HEK293T (cell line): ENCODE measurements around the gene SLC44A5.

Experiments used
- CTCF ChIA-PET: fragments of 350-600 bp; formaldehyde crosslinking; extraction: SDS; loops from one replicate; lab custom pipeline; 2021; ENCODE audit warnings: antibody characterized with exemption, inconsistent platforms; lab: Yijun Ruan, JAX
- POLR2A ChIA-PET: fragments of 350-600 bp; formaldehyde crosslinking; extraction: SDS; loops from one replicate; lab custom pipeline; 2020; ENCODE audit warnings: antibody characterized with exemption, inconsistent platforms; lab: Yijun Ruan, JAX
- DNase-seq: peaks from one replicate; pipeline ENCODE4 v3.0.0; 2012; ENCODE audit warnings: mixed read lengths; ENCODE audit errors: extremely low spot score
- ARNT ChIP-seq: fragments of 450-650 bp; IDR thresholded peaks from 2 replicates; pipeline ENCODE4 v1.6.1; 2017; ENCODE audit warnings: mild to moderate bottlenecking
- BHLHE40 ChIP-seq: fragments of 450-650 bp; IDR thresholded peaks from 2 replicates; pipeline ENCODE4 v1.6.1; 2016; ENCODE audit warnings: mild to moderate bottlenecking, moderate library complexity, borderline replicate concordance
- CTBP1 ChIP-seq: fragments of 450-650 bp; IDR thresholded peaks from 2 replicates; pipeline ENCODE4 v1.6.1; 2016; ENCODE audit warnings: borderline replicate concordance
- ELF4 ChIP-seq: fragments of 450-650 bp; IDR thresholded peaks from 2 replicates; pipeline ENCODE4 v1.6.1; 2017; ENCODE audit warnings: antibody characterized with exemption
- FOXA1 ChIP-seq: fragments of 450-650 bp; IDR thresholded peaks from 2 replicates; pipeline ENCODE4 v1.6.1; 2016; ENCODE audit warnings: mild to moderate bottlenecking
- FOXK2 ChIP-seq: fragments of 450-650 bp; IDR thresholded peaks from 2 replicates; pipeline ENCODE4 v1.6.1; 2016; ENCODE audit warnings: mild to moderate bottlenecking
- FOXM1 ChIP-seq: fragments of 450-650 bp; IDR thresholded peaks from 2 replicates; pipeline ENCODE4 v1.6.1; 2017; ENCODE audit warnings: mild to moderate bottlenecking, borderline replicate concordance
- HDGF ChIP-seq: fragments of 450-650 bp; IDR thresholded peaks from 2 replicates; pipeline ENCODE4 v1.6.1; 2017; ENCODE audit warnings: antibody characterized with exemption, borderline replicate concordance
- L3MBTL2 ChIP-seq: fragments of 450-650 bp; conservative IDR thresholded peaks from 2 replicates; pipeline ENCODE4 v1.6.1; 2016; ENCODE audit warnings: mild to moderate bottlenecking
- LEF1 ChIP-seq: fragments of 450-650 bp; IDR thresholded peaks from 2 replicates; pipeline ENCODE4 v1.6.1; 2017; ENCODE audit warnings: mild to moderate bottlenecking, borderline replicate concordance
- NFRKB ChIP-seq: fragments of 450-650 bp; IDR thresholded peaks from 2 replicates; pipeline ENCODE4 v1.6.1; 2016; ENCODE audit warnings: mild to moderate bottlenecking, moderate library complexity
- SP1 ChIP-seq: fragments of 450-650 bp; IDR thresholded peaks from 2 replicates; pipeline ENCODE4 v1.6.1; 2017
- SUZ12 ChIP-seq: fragments of 450-650 bp; IDR thresholded peaks from 2 replicates; pipeline ENCODE4 v1.6.1; 2016; ENCODE audit warnings: mild to moderate bottlenecking
- TARDBP ChIP-seq: fragments of 450-650 bp; IDR thresholded peaks from 2 replicates; pipeline ENCODE4 v1.6.1; 2016
- ZNF384 ChIP-seq: fragments of 450-650 bp; IDR thresholded peaks from 2 replicates; pipeline ENCODE4 v1.6.1; 2016
- TF ChIP-seq, protein P1 (sequence below): fragments of 450-650 bp; IDR thresholded peaks from 2 replicates; pipeline ENCODE4 v1.6.1; 2016

Gene SLC44A5

DNA sequence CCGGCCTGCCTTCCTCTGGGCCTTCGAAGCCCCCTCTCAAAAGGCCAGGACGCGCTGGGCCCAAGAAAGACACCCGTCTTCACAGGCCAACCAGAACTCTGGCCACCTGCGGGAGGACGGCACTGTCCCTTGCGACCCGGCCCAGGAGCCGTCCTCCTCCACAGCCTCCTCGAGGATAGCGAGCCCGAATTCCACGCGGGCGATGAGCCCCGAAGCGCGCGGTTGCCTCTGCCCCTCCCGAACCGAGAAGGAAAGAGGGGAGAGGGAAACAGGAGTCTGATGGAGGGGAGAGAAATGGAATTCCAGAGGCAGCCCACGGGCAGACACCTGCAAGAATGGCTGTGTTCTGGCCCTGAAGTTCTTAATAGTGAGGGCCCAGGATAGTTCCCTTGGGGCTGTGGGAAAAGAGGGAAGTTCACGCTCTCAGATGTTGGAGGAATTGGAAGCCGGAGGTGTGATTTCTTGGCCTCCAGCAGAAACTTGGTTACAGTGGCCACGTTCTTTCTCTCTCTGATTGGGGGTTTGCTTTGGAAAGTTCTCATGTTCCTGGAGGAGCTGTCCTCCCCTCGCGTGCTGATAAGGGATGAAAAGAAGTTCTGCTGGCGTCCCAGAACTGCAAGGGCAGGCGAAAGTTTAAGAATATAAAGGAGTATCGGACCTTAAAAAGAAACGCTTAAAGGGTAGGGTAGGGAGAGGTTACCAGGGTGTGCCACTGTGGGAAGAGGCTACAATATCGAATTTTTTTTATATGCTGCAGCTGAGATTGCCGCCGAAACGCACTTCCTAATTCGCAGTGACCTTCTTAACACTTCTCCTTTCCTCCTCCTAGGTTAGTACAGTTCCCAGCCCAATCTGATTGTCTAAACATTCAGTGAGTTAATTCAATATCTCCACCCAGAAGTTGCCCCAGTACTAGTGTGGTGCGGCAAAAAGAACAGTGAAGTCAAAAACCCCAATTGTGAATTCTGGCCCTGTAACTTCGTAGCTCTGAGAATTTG, 5.8 kb upstream of the SLC44A5 start:
- TF ChIP-seq L3MBTL2 (peak; percentile 81), BHLHE40 (no peak)
- ChIA-PET CTCF (no interaction called here), POLR2A (interaction anchor here (0.9 to 3.8 kb wide), 2 partner anchors 27 to 169 kb away, joined by 3 to 18 read pairs; partner anchors contain the start of gene RABGGTB)
- DNase-seq: peak; percentile 48

DNA sequence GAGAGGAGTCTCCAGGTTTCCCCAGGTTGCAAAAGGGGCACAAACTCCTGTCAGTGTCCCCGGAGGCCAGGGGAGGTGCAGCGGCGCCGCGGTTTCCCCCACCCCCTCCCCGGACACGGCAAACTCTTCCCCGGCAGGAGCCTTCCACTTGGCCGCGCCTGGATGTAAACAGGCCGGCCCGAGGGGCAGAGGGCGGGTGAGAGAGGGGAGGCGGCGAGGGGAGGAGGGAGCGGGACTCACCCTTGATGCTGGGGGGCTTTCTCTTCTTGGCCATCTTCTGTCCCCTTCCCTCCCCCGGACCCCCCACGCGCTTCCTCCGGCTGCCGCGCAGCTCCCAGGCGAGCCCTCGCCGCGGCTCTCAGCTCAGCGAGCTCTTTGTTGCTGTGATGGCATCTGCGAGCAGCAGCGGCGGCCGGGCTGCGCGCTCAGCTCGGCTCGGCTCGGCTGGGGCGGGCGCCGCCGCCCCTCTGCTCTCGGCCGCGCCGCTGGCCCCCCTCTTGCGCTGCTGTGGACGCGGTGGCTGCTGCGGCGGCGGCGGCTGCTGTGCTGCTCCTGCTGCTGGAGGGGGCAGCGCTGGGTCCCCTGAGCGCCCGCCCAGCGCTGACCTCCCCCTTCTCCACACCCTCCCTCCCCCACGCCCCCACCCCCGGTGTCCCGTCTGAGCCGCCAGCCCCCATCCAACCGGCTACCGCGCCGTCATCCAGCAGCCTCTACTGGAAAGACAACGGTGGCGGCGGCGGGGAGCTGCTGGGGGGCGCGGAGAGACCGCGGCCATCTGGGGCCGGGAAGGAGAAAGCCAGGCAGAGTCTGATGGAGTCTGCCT, 4.9 kb upstream of the SLC44A5 start:
- DNase-seq: peak; percentile 71
- POLR2A ChIA-PET: interaction anchor here (0.9 to 3.8 kb wide), 3 partner anchors 15 to 240 kb away, joined by 3 to 18 read pairs (median 4); partner anchors contain the start of gene RABGGTB
- CTCF ChIA-PET: interaction anchor here (0.5 to 1.8 kb wide), 4 partner anchors 11 to 350 kb away, joined by 3 to 8 read pairs (median 4); no protein-coding TSS in a partner anchor
- TF ChIP-seq LEF1: peak; percentile 46; the same call in 1 of the 2 replicates
- no peak for TF ChIP-seq SP1
- peak; percentile 59; the same call in 1 of the 2 replicates for TF ChIP-seq FOXK2
- no peak for TF ChIP-seq BHLHE40

DNA sequence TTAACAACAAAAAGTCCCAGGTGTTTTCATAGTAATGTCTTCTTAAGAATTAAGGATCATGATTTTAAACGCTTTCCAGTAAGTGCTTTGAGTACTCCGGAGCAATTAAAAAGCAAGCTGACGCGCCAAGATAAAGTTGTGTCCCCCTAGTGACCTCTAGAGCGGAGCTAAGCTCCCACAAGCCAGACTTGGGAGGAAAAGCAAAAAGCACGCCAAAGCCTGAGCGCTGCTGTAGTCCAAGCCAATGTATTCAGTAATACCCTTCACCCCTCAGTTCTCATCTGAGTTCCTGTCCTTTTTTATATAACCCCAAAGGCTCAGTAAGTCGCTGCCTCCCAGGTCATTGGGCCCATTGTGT, 3.5 kb upstream of the SLC44A5 start:
- POLR2A ChIA-PET: interaction anchor here (1.0 to 3.8 kb wide), 4 partner anchors 171 to 243 kb away, joined by 3 to 18 read pairs (median 4); partner anchors contain the start of gene RABGGTB
- no peak for DNase-seq
- CTCF ChIA-PET: interaction anchor here (0.7 to 2.2 kb wide), 11 partner anchors 9 to 349 kb away, joined by 3 to 8 read pairs (median 4); no protein-coding TSS in a partner anchor
- TF ChIP-seq FOXA1 (no peak), SUZ12 (no peak), SP1 (no peak), ZNF384 (no peak), BHLHE40 (no peak), CTBP1 (no peak), FOXK2 (no peak), FOXM1 (no peak), ARNT (no peak), ELF4 (no peak), HDGF (no peak)

DNA sequence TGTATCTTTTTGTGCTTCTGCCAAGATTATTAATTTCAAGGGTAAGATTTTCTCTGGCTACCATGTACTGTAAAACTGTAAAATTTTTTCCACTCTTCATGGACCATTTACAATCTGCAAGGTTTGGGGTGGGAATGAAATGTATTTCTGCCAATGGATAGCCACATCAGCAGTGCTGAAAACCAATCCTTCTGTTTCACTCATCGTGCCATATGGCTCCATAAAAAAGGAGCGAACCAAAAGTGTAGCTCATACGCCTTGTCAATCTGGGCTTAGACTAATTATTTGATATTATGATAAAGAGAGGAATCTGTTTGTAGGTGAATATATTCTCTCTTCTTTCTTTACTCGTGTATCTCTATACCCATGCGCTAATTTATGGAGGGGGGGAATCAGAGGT, 3.0 kb upstream of the SLC44A5 start:
- TF ChIP-seq FOXK2 (no peak), L3MBTL2 (no peak), ZNF384 (no peak), NFRKB (no peak), HDGF (no peak), ARNT (no peak), CTBP1 (no peak), SUZ12 (no peak), SP1 (no peak), ELF4 (no peak), FOXM1 (no peak), TARDBP (no peak), LEF1 (no peak)
- CTCF ChIA-PET: interaction anchor here (0.7 to 2.2 kb wide), 10 partner anchors 9 to 348 kb away, joined by 3 to 8 read pairs (median 5); no protein-coding TSS in a partner anchor
- no peak for DNase-seq
- POLR2A ChIA-PET: interaction anchor here (1.3 to 3.8 kb wide), 2 partner anchors 172 to 174 kb away, joined by 3 to 18 read pairs; partner anchors contain the start of gene RABGGTB

DNA sequence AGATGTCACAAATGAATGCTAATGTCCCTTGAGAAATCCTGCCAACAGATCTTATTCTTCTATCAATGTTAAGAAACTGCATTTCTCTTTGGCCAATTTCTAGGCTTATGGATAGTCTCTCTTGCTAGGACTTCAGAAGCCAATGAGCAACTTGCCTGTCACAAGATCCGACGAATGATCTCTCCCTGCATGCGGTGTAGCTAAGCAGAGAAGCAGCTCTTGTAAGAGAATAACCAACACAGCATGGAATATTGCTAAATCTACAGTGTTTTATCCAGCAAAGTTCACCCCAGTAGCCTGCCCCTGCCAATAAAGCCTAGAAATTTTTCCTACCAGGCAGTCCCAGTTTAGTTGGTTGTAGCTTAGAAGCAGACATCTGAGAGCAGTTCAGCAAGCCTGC, 2.1 kb upstream of the SLC44A5 start:
- POLR2A ChIA-PET: interaction anchor here (3.8 kb wide), 1 partner anchor 173 kb away, joined by 18 read pairs; the partner anchor contains the start of gene RABGGTB
- DNase-seq: no peak
- CTCF ChIA-PET: interaction anchor here (1.0 to 2.2 kb wide), 4 partner anchors 16 to 23 kb away, joined by 3 to 8 read pairs (median 5); no protein-coding TSS in a partner anchor
- TF ChIP-seq ELF4 (no peak), CTBP1 (no peak), SP1 (no peak), FOXA1 (no peak), HDGF (no peak), FOXK2 (no peak), ZNF384 (no peak), FOXM1 (no peak), NFRKB (no peak), ARNT (no peak), L3MBTL2 (no peak), BHLHE40 (no peak)
- TF ChIP-seq, protein P1, sequence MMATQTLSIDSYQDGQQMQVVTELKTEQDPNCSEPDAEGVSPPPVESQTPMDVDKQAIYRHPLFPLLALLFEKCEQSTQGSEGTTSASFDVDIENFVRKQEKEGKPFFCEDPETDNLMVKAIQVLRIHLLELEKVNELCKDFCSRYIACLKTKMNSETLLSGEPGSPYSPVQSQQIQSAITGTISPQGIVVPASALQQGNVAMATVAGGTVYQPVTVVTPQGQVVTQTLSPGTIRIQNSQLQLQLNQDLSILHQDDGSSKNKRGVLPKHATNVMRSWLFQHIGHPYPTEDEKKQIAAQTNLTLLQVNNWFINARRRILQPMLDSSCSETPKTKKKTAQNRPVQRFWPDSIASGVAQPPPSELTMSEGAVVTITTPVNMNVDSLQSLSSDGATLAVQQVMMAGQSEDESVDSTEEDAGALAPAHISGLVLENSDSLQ: no peak

DNA sequence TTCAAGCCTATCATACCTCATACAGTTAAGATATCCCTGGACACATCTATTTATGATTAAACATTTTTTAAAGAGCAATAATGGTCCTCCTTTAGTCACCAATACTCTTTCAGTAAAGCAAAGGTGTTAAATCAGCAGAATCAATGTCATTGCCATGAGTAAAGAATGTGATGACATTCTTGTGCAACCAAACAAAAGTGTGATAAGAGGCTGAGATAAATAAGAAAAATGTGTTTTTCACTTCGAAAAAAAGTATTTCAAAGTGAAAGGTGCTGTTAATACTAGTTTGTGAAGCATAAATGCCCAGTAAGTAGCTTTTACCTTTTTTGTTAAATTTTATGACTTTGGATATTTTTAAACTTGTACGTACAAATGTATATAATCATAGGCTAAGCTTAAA, 8.4 kb downstream of the SLC44A5 start:
- ChIA-PET CTCF (no interaction called here), POLR2A (no interaction called here)
- no peak for DNase-seq
- TF ChIP-seq L3MBTL2: no peak
- TF ChIP-seq HDGF: no peak
- TF ChIP-seq FOXA1: no peak
- no peak for TF ChIP-seq SP1
- no peak for TF ChIP-seq BHLHE40
- no peak for TF ChIP-seq FOXK2
- no peak for TF ChIP-seq TARDBP
- no peak for TF ChIP-seq ELF4
- TF ChIP-seq ZNF384: no peak
- no peak for TF ChIP-seq CTBP1
- no peak for TF ChIP-seq LEF1
- no peak for TF ChIP-seq FOXM1
